GM13977 (cell line): ENCODE results near the gene RIMBP2.

Source experiments
- DNase-seq: peaks from one replicate; pipeline ENCODE4 v3.0.0; 2012; ENCODE audit warnings: low spot score
- in situ Hi-C: fragments of 300-500 bp; cut with MboI; formaldehyde crosslinking; loops from one replicate; pipeline ENCODE4 v1.12.0; 2022; ENCODE audit warnings: low sequenced_read_pairs, low pct_unique_long_range_greater_than_20kb, mixed read lengths, inconsistent platforms; ENCODE audit not compliant: unreplicated experiment
- TF ChIP-seq, protein P1 (sequence below): IDR thresholded peaks from 2 replicates; pipeline ENCODE4 v1.5.1; 2012; ENCODE audit warnings: mild to moderate bottlenecking, control low read depth; ENCODE audit not compliant: insufficient read depth; ENCODE audit errors: extremely low read depth, missing control alignments

RIMBP2 gene

DNA sequence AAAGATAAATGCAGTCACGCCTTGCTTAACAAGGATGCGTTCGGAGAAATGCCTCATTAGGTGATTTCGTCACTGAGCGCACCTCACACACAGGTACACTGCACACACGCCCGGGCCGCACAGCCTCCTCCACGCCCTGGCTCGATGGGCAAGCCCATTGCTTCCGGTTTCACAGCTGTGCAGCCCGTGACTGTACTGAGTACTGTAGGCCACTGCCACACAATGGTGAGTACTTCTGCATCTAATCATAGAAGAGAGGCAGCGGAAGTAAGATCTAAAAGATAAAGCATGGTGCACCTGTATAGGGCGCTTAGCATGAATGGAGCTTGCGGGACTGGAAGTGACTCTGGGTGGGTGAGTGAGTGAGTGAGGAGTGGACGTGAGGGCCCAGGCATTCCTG lies 4.3 kb downstream of the RIMBP2 start:
- DNase-seq, result no peak
- TF ChIP-seq, protein P1, sequence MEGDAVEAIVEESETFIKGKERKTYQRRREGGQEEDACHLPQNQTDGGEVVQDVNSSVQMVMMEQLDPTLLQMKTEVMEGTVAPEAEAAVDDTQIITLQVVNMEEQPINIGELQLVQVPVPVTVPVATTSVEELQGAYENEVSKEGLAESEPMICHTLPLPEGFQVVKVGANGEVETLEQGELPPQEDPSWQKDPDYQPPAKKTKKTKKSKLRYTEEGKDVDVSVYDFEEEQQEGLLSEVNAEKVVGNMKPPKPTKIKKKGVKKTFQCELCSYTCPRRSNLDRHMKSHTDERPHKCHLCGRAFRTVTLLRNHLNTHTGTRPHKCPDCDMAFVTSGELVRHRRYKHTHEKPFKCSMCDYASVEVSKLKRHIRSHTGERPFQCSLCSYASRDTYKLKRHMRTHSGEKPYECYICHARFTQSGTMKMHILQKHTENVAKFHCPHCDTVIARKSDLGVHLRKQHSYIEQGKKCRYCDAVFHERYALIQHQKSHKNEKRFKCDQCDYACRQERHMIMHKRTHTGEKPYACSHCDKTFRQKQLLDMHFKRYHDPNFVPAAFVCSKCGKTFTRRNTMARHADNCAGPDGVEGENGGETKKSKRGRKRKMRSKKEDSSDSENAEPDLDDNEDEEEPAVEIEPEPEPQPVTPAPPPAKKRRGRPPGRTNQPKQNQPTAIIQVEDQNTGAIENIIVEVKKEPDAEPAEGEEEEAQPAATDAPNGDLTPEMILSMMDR, result no peak
- in situ Hi-C loops, result no loop called here

DNA sequence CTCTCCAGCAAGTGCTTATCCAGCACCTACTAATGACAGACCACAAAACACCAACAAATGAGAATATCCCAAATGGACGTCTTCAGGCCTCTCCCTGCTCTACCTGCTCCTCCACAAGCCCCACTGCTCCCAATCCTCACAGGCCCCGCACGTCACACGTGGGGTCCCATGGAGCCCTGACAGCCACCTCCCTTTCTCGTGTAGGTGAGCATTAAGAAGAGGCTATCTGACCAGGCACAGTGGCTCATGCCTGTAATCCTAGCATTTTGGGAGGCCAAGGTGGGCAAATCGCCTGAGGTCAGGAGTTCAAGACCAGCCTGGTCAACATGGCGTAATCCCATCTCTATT lies 5.4 kb downstream of the RIMBP2 start:
- no peak for DNase-seq
- in situ Hi-C loops, result no loop called here
- TF ChIP-seq, protein P1, result no peak

- DNase-seq, result no peak
- in situ Hi-C loops, result no loop called here
- TF ChIP-seq, protein P1, result no peak
These were observed 5.9 kb downstream of the RIMBP2 start for GRCh38 chr12:130709971-130710732.

- no peak for DNase-seq
- in situ Hi-C loops, result no loop called here
- TF ChIP-seq, protein P1, result no peak
These were observed 6.7 kb downstream of the RIMBP2 start for GRCh38 chr12:130709151-130709970.

DNA sequence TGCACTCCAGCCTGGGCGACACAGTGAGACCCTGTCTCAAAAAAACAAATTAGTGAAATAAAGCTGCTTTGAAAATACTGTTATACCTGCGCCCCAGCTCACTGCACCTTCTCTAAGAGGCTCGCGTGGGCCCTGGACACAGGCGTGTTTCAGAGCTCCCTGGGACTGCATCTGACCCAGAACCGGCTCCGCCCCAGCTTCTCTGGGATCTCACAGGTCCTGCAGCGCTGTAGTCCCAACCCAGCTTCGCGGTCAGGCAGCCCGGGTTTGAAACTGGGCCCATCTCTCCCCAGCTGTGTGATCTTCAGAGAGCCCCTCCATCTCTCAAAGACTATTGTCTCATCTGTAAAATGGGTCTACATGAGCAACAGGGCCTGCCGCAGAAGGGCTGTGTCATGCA lies 7.5 kb downstream of the RIMBP2 start:
- TF ChIP-seq, protein P1, result no peak
- in situ Hi-C loops, result no loop called here

GRCh38 chr12:130707571-130707891 lies 8.6 kb downstream of the RIMBP2 start:
- TF ChIP-seq, protein P1, result no peak
- in situ Hi-C loops, result no loop called here
- DNase-seq, result no peak

More for the DNA sequence above, 7.5 kb downstream of the RIMBP2 start:
- DNase-seq, result no peak
